ENCODE measurements around the gene HSD17B12.
A peak's percentile ranks its signal among the peaks of the same experiment; 100 is the strongest.

HSD17B12 gene

GRCh38 chr11:43718373-43718772 lies 37.8 kb downstream of the HSD17B12 start:
- TF ChIP-seq, protein P1, sequence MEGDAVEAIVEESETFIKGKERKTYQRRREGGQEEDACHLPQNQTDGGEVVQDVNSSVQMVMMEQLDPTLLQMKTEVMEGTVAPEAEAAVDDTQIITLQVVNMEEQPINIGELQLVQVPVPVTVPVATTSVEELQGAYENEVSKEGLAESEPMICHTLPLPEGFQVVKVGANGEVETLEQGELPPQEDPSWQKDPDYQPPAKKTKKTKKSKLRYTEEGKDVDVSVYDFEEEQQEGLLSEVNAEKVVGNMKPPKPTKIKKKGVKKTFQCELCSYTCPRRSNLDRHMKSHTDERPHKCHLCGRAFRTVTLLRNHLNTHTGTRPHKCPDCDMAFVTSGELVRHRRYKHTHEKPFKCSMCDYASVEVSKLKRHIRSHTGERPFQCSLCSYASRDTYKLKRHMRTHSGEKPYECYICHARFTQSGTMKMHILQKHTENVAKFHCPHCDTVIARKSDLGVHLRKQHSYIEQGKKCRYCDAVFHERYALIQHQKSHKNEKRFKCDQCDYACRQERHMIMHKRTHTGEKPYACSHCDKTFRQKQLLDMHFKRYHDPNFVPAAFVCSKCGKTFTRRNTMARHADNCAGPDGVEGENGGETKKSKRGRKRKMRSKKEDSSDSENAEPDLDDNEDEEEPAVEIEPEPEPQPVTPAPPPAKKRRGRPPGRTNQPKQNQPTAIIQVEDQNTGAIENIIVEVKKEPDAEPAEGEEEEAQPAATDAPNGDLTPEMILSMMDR (conservative IDR thresholded peaks at IDR 0.05; ENCODE audit: low read length) = no peak
- no peak for DNase-seq (ENCODE audit: low read depth)
- no peak overlapping the region for H3K4me3 ChIP-seq (ENCODE audit: low read length)

GRCh38 chr11:43723617-43724016 lies 43.1 kb downstream of the HSD17B12 start:
- DNase-seq (ENCODE audit: low read depth) = no peak

GRCh38 chr11:43732225-43732624 lies 51.7 kb downstream of the HSD17B12 start:
- TF ChIP-seq, protein P1 (conservative IDR thresholded peaks at IDR 0.05; ENCODE audit: low read length) = no peak
- no peak overlapping the region for H3K4me3 ChIP-seq (ENCODE audit: low read length)
- no peak for DNase-seq (ENCODE audit: low read depth)

More at GRCh38 chr11:43723617-43724016, 43.1 kb downstream of the HSD17B12 start:
- H3K4me3 ChIP-seq (ENCODE audit: low read length) = no peak overlapping the region
- TF ChIP-seq, protein P1 (conservative IDR thresholded peaks at IDR 0.05; ENCODE audit: low read length) = no peak

DNA sequence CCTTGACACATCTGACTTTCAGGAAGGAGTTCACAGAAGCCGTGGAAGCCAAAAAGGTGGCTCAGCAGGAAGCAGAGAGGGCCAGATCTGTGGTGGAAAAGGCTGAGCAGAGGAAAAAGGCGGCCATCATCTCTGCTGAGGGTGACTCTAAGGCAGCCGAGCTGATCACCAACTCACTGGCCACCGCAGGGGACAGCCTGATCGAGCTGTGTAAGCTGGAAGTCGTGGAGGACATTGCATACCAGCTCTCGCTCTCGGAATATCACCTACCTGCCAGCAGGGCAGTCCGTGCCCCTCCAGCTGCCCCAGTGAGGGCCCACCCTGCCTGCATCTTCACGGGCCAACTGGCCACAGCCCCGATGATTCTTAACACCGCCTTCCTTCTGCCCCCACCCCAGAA lies 53.7 kb downstream of the HSD17B12 start:
- no peak for DNase-seq (ENCODE audit: low read depth)
- TF ChIP-seq, protein P1 (conservative IDR thresholded peaks at IDR 0.05; ENCODE audit: low read length) = no peak
- no peak overlapping the region for H3K4me3 ChIP-seq (ENCODE audit: low read length)

GRCh38 chr11:43735115-43735514 lies 54.6 kb downstream of the HSD17B12 start:
- DNase-seq (ENCODE audit: low read depth) = no peak
- TF ChIP-seq, protein P1 (conservative IDR thresholded peaks at IDR 0.05; ENCODE audit: low read length) = no peak
- H3K4me3 ChIP-seq (ENCODE audit: low read length) = no peak overlapping the region

GRCh38 chr11:43735961-43736360 lies 55.4 kb downstream of the HSD17B12 start:
- DNase-seq (ENCODE audit: low read depth) = peak; percentile 76
- TF ChIP-seq, protein P1 (conservative IDR thresholded peaks at IDR 0.05; ENCODE audit: low read length) = peak; percentile 21; the same call in 1 of the 2 replicates
- no peak overlapping the region for H3K4me3 ChIP-seq (ENCODE audit: low read length)

DNA sequence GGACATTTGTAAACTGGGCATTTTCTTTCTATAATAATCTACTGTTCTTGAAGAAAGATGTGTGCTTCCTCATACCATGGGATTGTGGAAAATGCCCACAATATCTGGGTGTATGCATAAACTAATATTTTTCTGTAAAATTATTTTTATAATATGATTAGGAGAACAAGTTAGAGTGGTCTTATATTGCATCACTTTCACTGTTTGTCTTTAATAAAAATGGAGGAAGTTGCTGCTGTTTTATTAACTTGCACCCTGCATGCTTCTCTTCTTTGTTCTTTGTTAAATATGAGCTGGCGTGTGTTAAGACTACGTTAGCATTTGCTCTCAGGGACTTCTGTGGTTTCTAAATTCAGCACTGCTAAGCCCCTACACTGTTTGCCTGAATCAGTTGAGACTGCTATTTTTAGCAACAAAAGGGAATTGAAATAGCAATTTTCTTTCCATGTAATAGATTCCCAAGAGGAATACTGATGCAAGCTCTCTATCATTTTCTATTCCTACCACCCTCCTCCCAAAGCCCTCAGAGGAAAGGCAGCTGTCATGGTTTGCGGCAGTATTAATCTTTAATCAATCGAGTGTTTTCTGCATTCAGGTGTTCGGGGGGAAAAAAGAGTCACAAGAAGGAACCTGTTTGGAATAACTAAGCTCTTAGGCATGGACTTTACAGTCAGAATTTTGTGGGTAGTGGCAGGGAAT lies 56.1 kb downstream of the HSD17B12 start:
- peak overlapping the region; percentile 2; the same call in 1 of the 2 replicates for H3K4me3 ChIP-seq (ENCODE audit: low read length)
- DNase-seq (ENCODE audit: low read depth) = peak; percentile 64
- TF ChIP-seq, protein P1 (conservative IDR thresholded peaks at IDR 0.05; ENCODE audit: low read length) = no peak
